KMS-11 (cell line): ENCODE measurements around the gene LRGUK.

Source experiments
- H2AFZ ChIP-seq: fragments of 200-600 bp; sonication (generic); 2 replicates; pipeline ENCODE4 v1.6.1; 2016; ENCODE audit warnings: antibody characterized with exemption, mixed run types, low read depth
- H3K27ac ChIP-seq: fragments of 200-600 bp; sonication (generic); 2 replicates; pipeline ENCODE4 v1.6.1; 2016; ENCODE audit warnings: mild to moderate bottlenecking, mixed run types
- H3K27me3 ChIP-seq: fragments of 200-600 bp; sonication (generic); 2 replicates; pipeline ENCODE4 v1.6.1; 2017; ENCODE audit warnings: mild to moderate bottlenecking, low read depth, mixed run types, moderate library complexity; ENCODE audit not compliant: insufficient read depth
- H3K36me3 ChIP-seq: fragments of 200-600 bp; sonication (generic); 2 replicates; pipeline ENCODE4 v1.6.1; 2017; ENCODE audit warnings: mild to moderate bottlenecking, mixed run types; ENCODE audit not compliant: insufficient read depth
- H3K4me1 ChIP-seq: fragments of 200-600 bp; sonication (generic); 2 replicates; pipeline ENCODE4 v1.6.1; 2016; ENCODE audit warnings: mild to moderate bottlenecking, low read depth, mixed run types; ENCODE audit not compliant: poor library complexity, severe bottlenecking
- H3K4me2 ChIP-seq: fragments of 200-600 bp; sonication (generic); 2 replicates; pipeline ENCODE4 v1.7.0; 2016; ENCODE audit warnings: mild to moderate bottlenecking, mixed run types
- H3K4me3 ChIP-seq: fragments of 200-600 bp; sonication (generic); IDR thresholded peaks from 2 replicates; pipeline ENCODE4 v1.6.1; 2017; ENCODE audit warnings: low read depth, low read length, mixed read lengths; ENCODE audit not compliant: insufficient read depth
- H3K79me2 ChIP-seq: fragments of 200-600 bp; sonication (generic); 2 replicates; pipeline ENCODE4 v1.6.1; 2016; ENCODE audit warnings: low read depth, mixed run types; ENCODE audit not compliant: insufficient read depth
- H3K9ac ChIP-seq: fragments of 200-600 bp; sonication (generic); 2 replicates; pipeline ENCODE4 v1.6.1; 2016; ENCODE audit warnings: mild to moderate bottlenecking, mixed run types
- H4K20me1 ChIP-seq: fragments of 200-600 bp; sonication (generic); 2 replicates; pipeline ENCODE4 v1.6.1; 2016; ENCODE audit warnings: mild to moderate bottlenecking, mixed run types; ENCODE audit not compliant: insufficient read depth
- CTCF ChIP-seq: fragments of 200-600 bp; sonication (generic); conservative IDR thresholded peaks from 2 replicates; pipeline ENCODE4 v1.6.1; 2017; ENCODE audit warnings: low read depth, mild to moderate bottlenecking, antibody characterized with exemption, low read length, moderate library complexity, mixed read lengths

Gene LRGUK

DNA sequence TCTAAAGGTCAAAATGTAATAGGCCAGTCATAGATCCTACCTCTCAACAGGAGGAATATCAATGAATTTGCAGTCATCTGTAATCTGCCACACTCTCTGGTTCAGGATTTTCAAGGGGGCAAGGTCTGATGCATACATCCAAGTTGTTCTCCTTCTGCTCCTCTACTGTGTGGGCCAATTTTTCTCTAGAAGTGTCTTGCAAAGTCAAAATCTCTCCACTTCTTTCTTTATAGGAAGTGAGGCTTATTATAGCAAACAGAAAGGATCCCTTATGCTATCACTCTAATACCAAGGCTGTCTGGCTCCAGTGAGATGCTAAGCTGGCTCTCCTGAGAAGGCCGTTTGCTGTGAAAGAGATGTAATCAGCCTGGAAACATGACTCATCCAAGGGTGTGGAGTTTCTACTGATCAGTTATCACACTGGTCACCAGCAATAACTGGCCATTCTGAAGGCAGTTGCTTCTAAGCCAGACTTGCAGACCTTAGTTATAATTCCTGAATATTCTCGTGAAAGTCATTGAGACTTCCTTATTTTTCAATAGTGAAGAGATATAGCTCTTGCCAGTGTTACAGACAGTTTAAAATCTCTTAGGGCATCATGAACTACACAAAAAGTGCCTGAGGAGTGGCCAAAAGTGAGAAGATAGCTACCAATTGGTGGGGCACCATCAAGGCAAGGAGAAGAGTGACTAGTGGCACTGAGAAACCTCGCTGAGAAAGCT, 43.2 kb upstream of the LRGUK start:
- no peaks in the 10 kb centered on the region for H3K36me3 ChIP-seq
- no peak overlapping the region for H3K4me3 ChIP-seq
- no peak overlapping the region for H3K9ac ChIP-seq
- H3K4me1 ChIP-seq: no peaks in the 10 kb centered on the region
- no peak overlapping the region for H2AFZ ChIP-seq
- no peaks in the 10 kb centered on the region for H3K27me3 ChIP-seq
- no peaks in the 10 kb centered on the region for H4K20me1 ChIP-seq
- no peaks in the 10 kb centered on the region for H3K79me2 ChIP-seq
- H3K27ac ChIP-seq: no peak overlapping the region
- no peak overlapping the region for H3K4me2 ChIP-seq
- no peak for TF ChIP-seq CTCF

DNA sequence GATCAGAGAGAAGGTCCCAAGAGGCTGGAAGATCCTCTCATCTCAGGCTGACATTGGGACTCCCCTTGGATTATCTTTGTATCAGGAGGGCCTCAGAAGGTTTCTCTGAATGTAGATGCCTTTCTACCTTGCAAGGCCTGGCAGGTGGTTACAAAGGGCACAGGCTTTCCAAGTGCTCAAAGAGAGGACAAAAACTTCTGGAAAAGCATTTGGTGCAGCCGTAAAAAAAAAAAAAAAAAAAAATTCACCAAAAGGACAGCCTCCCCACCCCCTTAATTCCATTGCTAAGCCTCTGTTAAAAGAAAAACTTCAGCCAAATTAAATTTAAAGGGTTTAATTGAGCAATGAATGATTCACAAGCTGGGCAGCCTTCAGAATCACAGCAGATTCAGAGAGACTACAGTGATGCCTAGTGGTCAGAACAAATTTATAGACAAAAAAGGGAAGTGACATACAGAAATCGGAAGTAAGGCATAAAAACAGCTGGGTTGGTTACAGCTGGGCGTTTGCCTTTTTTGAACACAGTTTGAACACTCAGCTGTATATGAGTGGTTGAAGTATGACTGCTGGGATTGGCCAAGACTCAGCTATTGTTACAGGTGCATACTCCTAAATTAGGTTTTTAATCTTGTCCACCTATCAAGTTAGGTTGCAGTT, 42.5 kb upstream of the LRGUK start:
- Histone ChIP-seq H3K4me3 (no peak overlapping the region), H3K79me2 (no peaks in the 10 kb centered on the region), H3K9ac (no peak overlapping the region), H2AFZ (no peak overlapping the region), H3K27ac (no peak overlapping the region), H3K4me2 (no peak overlapping the region), H3K27me3 (no peaks in the 10 kb centered on the region), H3K36me3 (no peaks in the 10 kb centered on the region), H3K4me1 (no peaks in the 10 kb centered on the region), H4K20me1 (no peaks in the 10 kb centered on the region)
- TF ChIP-seq CTCF: no peak

- Histone ChIP-seq H2AFZ (no peak overlapping the region), H3K27me3 (no peaks in the 10 kb centered on the region), H3K4me3 (no peak overlapping the region), H4K20me1 (no peaks in the 10 kb centered on the region), H3K9ac (no peak overlapping the region), H3K4me1 (no peaks in the 10 kb centered on the region), H3K27ac (no peak overlapping the region), H3K4me2 (no peak overlapping the region), H3K79me2 (no peaks in the 10 kb centered on the region), H3K36me3 (no peaks in the 10 kb centered on the region)
- TF ChIP-seq CTCF: no peak
Observed at GRCh38 chr7:134085311-134085710, 41.8 kb upstream of the LRGUK start.

- H3K4me1 ChIP-seq: no peaks in the 10 kb centered on the region
- H2AFZ ChIP-seq: no peak overlapping the region
- H3K4me3 ChIP-seq: no peak overlapping the region
- no peaks in the 10 kb centered on the region for H3K36me3 ChIP-seq
- H3K9ac ChIP-seq: no peak overlapping the region
- H3K27ac ChIP-seq: no peak overlapping the region
- no peak for TF ChIP-seq CTCF
- H3K79me2 ChIP-seq: no peaks in the 10 kb centered on the region
- no peaks in the 10 kb centered on the region for H3K27me3 ChIP-seq
- no peak overlapping the region for H3K4me2 ChIP-seq
- H4K20me1 ChIP-seq: no peaks in the 10 kb centered on the region
Observed at GRCh38 chr7:134086998-134087735, 40.0 kb upstream of the LRGUK start.
